Esophagus mucosa (tissue), 1 donor: ENCODE data around the gene L1CAM. TPM values are rescaled to one million over a fixed set of nuclear protein-coding genes. Genes with fewer than 3 reads are reported as not detected.

ENCODE experiments used
- ATAC-seq: fragments of 200-7000 bp; cut with Tn5 transposase; one replicate; pipeline ENCODE4 v1.9.1; 2020
- total RNA-seq: library from RNA; stranded (reverse); gene quantifications from one replicate; pipeline ENCODE4 v1.2.4, GENCODE V29; 2023
- donor health status: DM: yes; HTN: yes; CAD: no.

L1CAM gene
- total RNA-seq, 1 donor from 2014 or later: 0.80 TPM

- ATAC-seq: no peak
These were observed 9.9 kb downstream of the L1CAM start for GRCh38 chrX:153876112-153876491.

GRCh38 chrX:153875391-153876111 lies 10.4 kb downstream of the L1CAM start:
- ATAC-seq: peak; percentile 81

GRCh38 chrX:153874366-153875125 lies 11.4 kb downstream of the L1CAM start:
- ATAC-seq: no peak

GRCh38 chrX:153874085-153874365 lies 11.9 kb downstream of the L1CAM start:
- ATAC-seq: no peak

- ATAC-seq: no peak
These were observed 12.5 kb downstream of the L1CAM start for GRCh38 chrX:153873282-153874084.

- no peak for ATAC-seq
These were observed 13.8 kb downstream of the L1CAM start for GRCh38 chrX:153871946-153872878.

GRCh38 chrX:153871451-153871850 lies 14.5 kb downstream of the L1CAM start:
- ATAC-seq: no peak

GRCh38 chrX:153870791-153871360 lies 15.1 kb downstream of the L1CAM start:
- ATAC-seq: no peak

- no peak for ATAC-seq
These were observed 15.7 kb downstream of the L1CAM start for GRCh38 chrX:153870288-153870690.

- ATAC-seq: no peak
These were observed 16.3 kb downstream of the L1CAM start for GRCh38 chrX:153869473-153870287.

- no peak for ATAC-seq
These were observed 17.1 kb downstream of the L1CAM start for GRCh38 chrX:153868576-153869472.

- no peak for ATAC-seq
These were observed 18.3 kb downstream of the L1CAM start for GRCh38 chrX:153867671-153868070.

GRCh38 chrX:153867139-153867538 lies 18.8 kb downstream of the L1CAM start:
- no peak for ATAC-seq

GRCh38 chrX:153866302-153867019 lies 19.5 kb downstream of the L1CAM start:
- no peak for ATAC-seq

GRCh38 chrX:153865685-153866084 lies 20.3 kb downstream of the L1CAM start:
- ATAC-seq: no peak

- no peak for ATAC-seq
These were observed 20.7 kb downstream of the L1CAM start for GRCh38 chrX:153865321-153865580.

GRCh38 chrX:153864561-153865320 lies 21.2 kb downstream of the L1CAM start:
- ATAC-seq: no peak

- ATAC-seq: no peak
These were observed 21.9 kb downstream of the L1CAM start for GRCh38 chrX:153864101-153864500.
